GM19452 (cell line): Measurements from ENCODE around the gene AGFG2.
"Not testable (repeated sequence)": the region's sequence is repeated elsewhere in the genome, so short reads cannot be mapped to it uniquely, and the experiment has no call there.

Experiments used
- ATAC-seq: cut with Tn5 transposase; IDR thresholded peaks from one replicate; pipeline ENCODE4 v1.9.1; 2021; ENCODE audit not compliant: unreplicated experiment

The AGFG2 gene, protein sequence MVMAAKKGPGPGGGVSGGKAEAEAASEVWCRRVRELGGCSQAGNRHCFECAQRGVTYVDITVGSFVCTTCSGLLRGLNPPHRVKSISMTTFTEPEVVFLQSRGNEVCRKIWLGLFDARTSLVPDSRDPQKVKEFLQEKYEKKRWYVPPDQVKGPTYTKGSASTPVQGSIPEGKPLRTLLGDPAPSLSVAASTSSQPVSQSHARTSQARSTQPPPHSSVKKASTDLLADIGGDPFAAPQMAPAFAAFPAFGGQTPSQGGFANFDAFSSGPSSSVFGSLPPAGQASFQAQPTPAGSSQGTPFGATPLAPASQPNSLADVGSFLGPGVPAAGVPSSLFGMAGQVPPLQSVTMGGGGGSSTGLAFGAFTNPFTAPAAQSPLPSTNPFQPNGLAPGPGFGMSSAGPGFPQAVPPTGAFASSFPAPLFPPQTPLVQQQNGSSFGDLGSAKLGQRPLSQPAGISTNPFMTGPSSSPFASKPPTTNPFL

DNA sequence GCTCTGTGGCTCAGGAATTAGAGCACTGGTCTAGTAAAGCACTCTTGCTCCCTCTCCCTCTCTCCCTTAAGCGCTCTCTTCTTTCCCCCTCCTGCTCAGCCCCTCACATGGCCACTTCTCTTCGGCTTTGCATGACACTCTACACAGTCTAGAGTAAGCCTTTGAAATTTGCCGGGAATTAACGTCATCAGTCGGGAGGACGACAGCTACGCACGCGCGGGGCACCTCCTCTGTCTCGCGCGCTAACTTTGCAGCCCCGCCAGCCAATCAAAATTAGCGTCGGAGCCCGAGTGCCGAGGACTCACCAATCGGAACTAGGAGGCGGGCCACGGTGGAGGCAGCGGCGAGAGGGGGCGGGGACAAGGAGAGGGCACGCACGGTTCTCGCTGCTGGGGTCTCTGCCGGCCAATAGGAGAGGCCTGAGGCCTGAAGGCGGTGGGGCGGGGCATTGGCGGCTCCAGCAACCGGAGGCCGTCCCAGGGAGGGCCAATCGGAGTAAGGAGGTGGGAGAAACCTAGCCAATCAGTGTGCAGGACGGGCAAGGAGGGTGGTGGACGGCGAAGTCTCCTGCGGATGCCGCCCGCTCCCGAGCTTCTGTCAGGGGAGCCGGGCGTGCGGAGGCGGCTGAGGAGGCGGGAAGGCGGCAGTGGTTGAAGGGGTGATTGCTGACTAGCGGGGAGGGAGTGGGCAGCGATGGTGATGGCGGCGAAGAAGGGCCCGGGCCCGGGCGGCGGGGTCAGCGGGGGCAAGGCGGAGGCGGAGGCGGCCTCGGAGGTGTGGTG lies at the start of gene AGFG2:
AGFG2 (plus strand) TSS at position 550 of the 782 bp plus-strand sequence; CDS start at position 694, 144 bp downstream.
- peak; percentile 94 for ATAC-seq

DNA sequence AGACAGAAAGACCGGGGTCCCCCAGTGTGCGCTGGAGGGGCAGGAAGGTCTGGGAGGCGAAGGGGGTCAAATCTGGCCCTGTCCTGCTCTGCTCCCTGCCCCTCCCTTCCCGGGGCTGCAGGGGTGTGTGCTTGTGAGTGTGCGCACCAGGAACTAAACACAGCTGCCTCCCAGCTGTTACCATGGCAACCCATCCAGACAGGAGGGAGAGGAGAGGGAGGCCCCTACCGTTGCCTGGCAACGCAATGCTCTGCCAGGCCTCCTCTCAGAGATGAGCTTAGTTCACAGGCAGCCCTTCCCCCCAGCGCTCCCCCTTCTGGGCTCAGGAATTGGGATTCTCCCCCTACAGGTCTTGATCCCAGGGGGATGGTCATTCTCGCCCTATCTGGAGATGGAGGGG lies 49.2 kb upstream of the AGFG2 start:
- no peak for ATAC-seq

DNA sequence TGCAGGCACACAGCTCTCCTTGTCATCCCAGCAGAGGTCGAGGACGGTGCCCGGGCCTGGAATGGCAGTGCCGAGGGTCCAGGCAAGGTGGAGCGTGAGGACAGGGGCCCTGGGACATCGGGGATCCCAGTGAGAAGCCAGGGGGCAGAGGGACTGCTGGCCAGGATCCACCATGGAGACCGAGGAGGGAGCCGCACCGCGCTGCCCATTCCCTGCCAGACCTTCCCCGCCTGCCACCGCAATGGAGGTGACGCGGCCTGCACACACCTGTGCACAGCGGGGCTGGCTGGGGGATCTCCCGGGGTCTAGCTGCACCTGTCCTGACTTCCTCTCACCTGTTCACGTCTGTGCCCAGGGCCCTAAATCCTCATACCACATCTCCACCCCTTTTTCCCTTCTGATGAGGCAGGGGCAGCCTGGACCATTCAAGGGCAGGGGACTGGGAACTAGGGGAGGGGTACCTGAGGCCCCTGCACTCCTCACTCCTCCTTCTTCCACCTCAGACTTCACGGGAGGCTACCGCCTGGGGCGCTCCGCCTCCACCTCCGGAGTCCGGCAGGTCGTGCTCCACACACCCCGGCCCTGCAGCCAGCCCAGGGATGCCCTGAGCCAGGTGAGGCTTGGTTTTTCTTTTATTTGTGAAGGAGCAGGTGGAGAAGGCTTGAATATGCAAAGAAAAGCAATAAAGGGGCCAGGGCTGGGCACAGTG lies 48.4 kb upstream of the AGFG2 start:
- ATAC-seq, result no peak

DNA sequence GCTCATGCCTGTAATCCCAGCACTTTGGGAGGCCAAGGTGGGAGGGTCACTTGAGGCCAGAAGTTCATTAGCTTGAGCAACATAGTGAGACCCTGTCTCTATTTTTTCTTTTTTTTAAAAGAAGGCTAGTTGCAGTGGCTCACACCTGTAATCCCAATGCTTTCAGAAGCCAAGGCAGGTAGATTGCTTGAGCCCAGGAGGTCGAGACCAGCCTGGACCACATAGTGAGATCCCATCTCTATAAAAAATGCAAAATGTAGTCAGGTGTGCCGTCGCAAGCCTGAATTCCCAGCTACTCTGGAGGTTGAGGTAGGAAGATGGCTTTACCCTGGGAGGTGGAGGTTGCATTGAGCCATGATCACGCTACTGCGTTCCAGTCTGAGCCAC lies 47.8 kb upstream of the AGFG2 start:
- no peak for ATAC-seq

DNA sequence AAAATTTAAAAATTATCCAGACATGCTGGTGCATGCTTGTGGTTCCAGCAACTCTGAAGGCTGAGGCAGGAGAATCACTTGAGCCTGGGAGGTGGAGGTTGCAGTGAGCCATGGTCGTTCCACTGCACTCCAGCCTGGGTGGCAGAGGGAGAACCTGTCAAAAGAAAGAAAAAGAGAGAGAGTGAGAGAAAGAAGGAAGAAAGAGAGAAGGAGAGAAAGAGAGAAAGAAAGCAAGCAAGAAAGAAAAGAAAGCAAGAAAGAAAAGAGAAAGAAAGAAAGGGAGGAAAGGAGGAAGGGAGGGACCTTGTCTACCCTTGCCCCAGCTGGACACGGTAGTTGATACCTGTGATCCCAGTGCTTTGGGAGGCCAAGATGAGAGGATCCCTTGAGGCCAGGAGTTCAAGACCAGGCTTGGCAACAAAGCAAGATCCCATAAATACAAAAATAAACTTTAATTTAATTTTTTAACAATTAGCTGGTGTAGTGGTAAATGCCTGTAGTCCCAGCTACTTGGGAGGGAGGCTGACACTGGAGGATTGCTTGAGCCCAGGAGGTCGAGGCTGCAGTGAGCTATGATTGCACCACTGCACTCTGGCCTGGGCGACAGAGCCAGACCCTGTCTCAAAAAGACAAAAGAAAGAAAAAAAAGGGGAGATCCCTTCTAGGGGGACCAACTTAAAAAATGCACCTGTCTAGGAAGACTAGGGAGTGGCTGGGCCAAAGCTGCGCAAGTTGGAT lies 46.1 kb upstream of the AGFG2 start:
- no peak for ATAC-seq

DNA sequence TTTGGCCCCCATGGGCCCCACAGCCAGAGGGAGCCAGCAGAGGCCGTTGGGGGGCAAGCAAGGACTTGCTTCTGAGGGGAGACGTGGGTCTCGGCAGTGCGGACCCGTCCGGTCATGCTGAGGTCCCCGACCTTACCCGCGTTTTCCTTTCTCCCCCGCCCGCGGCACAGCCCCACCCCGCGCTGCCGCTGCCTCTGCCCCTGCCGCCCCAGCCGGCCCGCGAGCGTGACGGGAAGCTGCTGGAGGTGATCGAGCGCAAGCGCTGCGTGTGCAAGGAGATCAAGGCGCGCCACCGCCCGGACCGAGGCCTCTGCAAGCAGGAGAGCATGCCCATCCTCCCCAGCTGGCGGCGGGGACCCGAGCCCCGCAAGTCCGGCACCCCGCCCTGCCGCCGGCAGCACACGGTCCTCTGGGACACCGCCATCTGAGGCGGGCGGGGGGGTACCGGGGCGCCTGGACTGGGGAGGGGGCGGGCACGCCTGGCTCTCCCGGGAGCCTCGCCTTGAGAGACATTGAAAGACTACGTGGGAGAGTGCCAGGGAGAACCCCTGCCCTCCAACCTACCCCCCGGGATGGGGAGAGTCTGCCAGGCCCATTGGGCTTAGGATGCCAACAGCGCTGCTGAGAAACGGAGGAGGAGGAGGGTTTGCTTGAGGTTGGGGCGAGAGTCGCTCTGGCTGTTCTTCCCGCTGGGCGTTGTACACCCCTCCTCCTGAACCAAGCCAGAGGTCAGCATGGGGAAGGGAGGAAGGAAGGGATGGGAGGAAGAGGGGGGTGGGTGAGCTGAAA lies 45.3 kb upstream of the AGFG2 start:
- no peak for ATAC-seq

DNA sequence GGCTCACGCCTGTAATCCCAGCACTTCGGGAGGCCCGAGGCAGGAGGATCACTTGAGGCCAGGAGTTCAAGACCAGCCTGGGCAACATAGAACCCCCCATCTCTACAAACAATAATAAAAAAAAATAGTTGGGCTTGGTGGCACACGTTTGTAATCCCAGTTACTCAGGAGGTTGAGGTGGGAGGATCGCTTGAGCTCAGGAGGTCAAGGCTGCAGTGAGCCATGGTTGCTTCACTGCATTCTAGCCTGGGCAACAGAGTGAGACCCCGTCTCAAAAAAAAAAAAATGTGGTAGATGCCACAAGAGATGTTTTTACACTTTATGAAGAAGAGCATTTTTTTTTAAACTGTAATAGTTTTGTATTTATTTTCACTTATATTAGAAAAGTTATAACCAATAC lies 42.5 kb upstream of the AGFG2 start:
- ATAC-seq, result no peak

DNA sequence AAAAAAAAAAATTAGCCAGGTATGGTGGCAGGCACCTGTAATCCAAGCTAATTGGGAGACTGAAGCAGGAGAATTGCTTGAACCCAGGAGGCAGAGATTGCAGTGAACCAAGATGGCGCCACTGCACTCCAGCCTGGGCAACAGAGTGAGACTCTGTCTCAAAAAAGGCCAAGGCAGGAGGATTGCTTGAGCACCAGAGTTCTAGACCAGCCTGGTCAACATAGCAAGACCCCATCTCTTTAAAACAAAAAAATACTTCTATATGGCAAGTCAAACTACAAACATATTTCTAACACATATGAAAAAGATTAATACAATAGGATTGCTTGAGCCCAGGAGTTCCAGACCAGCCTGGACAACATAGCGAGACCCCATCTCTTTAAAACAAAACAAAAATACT lies 38.3 kb upstream of the AGFG2 start:
- not testable (repeated sequence) for ATAC-seq

DNA sequence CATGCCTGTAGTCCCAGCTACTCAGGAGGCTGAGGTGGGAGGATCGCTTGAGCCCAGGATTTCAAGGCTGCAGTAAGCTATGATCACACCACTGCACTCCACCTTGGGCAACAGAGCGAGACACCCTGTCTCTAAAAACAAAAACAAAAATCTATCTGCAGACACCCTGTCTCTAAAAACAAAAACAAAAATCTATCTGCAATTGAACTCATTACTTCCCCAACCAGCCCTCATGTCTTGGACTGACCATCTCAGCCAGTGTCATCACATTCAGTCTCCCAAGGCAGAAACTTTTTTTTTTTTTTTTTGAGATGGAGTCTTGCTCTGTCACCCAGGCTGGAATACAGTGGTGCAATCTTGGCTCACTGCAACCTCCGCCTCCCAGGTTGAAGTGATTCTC lies 35.0 kb upstream of the AGFG2 start:
- ATAC-seq, result not testable (repeated sequence)

DNA sequence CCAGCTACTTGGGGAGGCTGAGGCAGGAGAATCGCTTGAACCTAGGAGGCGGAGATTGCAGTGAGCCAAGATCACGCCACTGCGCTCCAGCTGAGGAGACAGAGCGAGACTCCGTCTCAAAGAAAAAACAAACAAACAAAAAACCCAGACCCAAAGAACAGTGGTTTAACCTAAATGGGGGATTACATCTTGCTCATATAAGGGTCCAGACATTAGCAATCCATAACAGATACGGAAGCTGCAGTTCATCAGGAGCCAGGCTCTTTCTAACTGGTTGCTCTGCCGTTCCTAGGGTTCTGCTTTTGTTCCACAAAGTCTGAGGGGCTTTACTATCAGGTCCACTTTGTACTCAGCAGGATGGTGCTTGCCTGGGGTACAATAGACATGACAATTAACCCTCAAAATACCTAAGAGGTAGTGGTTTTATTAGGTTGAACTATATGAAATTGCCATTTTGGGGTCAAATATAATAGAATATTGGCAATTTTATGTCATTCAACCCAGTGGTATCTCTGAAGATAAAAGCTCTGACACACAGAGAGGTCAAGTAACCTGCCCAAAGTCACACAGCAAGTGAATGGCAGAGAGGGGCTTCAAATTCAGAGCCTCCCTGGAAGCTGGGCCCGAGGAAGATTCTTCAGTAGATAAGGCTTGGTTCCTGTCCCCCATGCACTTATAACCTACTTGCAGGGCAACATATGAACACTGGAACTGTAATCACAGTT lies 34.0 kb upstream of the AGFG2 start:
- ATAC-seq, result no peak

DNA sequence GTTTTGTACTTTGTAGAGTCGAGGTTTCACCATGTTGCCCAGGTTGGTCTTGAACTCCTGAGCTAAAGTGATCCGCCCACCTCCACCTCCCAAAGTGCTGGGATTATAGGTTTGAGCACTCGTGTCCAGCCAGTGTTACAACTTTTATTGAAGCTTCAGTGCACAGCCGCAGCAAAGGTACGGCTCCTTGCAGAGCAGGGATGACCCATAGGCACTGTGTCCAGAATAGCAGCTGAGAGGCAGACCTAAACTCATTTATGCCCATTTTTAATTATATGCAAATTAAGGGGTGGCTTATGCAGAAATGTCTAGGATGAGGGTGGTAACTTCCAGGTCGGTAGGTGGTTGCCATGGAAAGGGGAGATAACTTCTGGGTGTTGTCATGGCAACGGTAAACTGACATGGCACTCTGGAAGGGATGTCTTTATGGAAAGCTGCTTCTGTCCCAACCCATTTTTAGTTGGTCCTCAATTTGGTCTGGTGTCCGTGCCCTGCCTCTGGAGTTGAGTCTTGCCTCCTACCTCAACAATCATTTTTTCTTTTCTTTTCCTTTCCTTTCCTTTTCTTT lies 32.6 kb upstream of the AGFG2 start:
- no peak for ATAC-seq

DNA sequence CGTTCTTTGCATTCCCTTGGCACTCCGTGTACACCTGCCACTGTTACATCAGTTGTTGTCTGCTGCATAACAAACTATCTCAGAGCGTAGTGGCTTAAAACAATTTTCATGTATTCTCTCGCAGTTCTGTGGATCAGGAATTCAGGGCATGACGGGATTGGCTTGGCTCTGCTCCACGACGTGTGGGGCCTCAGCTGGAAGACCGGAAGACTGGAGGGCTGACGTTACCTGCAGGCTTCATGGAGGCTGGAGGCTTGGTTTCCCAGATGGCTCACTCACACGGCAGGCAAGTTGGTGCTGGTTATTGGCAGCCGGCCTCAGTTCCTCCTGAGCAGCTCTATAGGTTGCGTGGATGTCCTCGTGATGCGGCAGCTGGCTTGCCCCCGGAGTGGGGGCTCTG lies 29.8 kb upstream of the AGFG2 start:
- ATAC-seq, result no peak

DNA sequence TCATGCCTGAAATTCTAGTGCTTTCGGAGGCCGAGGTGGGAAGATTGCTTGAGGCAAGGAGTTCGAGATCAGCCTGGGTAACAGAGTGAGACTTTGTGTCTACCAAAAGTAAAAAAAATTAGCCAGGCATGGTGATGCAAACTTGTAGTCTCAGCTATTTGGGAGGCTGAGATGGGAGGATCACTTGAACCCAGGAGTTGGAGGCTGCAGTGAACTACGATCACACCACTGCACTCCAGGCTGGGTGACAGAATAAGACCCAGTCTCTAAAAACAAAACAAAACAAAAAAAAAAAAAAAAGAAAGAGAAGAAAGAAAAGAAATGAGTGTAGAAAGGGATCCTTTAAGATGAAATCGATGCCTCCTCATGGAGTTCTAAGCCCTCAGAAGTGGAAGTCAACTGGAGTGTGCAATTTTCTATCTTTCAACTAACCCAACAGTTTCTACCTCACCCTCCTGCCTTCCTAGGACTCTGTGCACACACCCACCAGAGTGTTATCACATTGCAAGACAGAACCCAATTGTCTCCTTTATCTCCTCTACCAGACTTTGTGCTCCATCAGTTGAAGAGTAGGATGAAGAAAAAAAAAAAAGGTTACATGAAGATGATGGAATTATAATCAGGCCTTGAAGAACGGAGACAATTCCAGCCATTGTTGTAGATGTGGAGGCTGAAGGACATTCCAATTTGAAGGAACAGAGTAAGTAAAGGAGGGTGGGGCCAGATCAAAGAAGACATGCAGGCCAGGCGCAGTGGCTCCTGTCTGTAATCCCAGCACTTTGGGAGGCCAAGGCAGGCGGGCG lies 28.4 kb upstream of the AGFG2 start:
- no peak for ATAC-seq

DNA sequence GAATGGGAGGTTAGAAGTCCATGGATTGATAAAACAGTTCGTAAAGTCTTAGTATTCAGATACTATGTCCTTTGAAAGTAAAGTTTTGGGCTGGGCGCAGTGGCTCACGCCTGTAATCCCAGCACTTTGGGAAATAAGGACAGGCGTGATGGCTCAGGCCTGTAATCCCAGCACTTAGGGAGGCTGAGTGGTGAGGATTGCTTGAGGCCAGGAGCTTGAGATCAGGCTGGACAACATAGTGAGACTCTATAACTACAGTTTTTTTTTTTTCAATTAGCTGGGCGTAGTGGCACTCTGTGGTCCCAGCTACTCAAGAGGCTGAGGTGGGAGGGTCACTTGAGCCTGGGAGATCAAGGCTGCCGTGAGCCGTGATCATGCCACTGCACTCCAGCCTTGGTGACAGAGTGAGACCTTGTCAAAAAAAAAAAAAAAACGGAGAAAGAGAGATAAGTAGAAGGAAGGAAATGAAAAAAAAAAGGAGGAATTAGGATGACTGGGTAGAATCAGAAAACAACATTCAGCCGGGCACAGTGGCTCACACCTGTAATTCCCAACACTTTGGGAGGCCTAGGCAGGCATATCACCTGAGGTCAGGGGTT lies 25.7 kb upstream of the AGFG2 start:
- no peak for ATAC-seq

DNA sequence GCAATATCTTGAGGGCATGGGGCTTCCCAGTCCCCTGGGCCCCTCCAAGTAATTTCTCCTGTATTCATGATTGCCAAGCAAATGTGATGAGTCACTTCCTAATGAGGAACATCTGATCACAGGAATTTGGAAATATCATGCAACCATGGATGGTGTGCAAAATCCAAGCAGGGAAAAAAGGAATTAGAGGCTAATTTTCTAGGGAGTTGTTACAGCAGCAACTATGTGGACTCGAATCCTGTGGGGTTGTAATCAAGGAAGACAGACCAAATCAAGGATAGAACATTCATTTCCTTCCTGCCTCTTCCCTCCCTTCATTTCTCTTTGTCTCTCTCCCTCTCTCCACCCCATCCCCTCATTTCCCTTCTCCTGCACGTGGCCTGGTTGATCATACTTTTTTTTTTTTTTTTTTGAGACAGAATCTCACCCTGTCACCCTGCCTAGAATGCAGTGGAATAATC lies 23.9 kb upstream of the AGFG2 start:
- no peak for ATAC-seq

DNA sequence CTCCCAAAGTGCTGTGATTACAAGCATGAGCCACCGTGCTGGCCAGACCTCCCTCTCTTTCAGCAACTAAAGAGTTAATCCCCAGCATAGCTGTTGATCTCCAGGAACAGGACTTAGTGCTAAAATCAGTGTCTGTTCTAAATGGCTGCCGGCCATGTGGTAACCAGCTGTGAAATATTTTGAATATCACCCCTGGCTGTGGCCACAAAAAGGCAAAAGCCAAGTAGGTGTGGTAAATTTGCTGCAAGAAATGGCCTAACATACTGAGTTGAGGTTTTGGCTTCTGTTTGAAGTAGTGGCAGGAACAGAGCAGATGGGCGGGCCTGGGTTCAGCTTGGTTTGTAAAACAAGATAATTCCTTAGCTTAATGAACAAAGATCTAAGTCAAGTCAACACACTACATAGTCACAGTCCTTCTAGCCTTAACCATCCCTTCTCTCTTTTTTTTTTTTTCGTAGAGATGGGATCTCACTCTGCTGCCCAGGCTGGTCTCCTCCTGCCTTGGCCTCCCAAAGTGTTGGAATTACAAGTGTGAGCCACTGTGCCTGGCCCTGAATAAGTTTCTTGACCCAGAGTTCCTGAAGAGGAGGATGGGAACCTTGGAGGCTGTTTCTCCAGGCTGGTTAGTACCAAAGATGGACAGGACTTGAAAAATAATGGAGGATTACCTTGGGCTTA lies 22.7 kb upstream of the AGFG2 start:
- ATAC-seq, result peak; percentile 46

DNA sequence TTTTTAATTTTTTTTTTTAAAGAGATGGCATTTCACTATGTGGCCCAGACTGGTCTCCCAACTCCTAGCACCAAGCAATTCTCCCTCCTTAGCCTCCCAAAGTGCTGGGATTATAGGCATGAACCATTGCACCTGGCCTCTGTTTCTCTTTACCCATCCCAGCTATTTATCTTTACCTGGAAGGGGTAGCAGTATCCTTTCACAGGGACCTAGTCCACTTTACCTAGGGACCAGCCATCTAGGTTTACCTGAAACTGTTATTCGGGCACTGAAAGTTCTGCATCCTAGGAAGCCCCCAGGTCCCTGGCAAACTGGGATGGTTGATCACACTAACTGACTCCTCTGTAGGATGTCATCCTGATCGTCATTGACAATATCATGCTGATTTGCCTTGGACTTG lies 21.7 kb upstream of the AGFG2 start:
- ATAC-seq, result no peak
